HEK293T (cell line): ENCODE measurements around the gene CACHD1.

Source experiments
- CTBP1 ChIP-seq: fragments of 450-650 bp; IDR thresholded peaks from 2 replicates; pipeline ENCODE4 v1.6.1; 2016; ENCODE audit warnings: borderline replicate concordance
- ELF4 ChIP-seq: fragments of 450-650 bp; IDR thresholded peaks from 2 replicates; pipeline ENCODE4 v1.6.1; 2017; ENCODE audit warnings: antibody characterized with exemption
- FOXA1 ChIP-seq: fragments of 450-650 bp; IDR thresholded peaks from 2 replicates; pipeline ENCODE4 v1.6.1; 2016; ENCODE audit warnings: mild to moderate bottlenecking
- FOXM1 ChIP-seq: fragments of 450-650 bp; IDR thresholded peaks from 2 replicates; pipeline ENCODE4 v1.6.1; 2017; ENCODE audit warnings: mild to moderate bottlenecking, borderline replicate concordance
- NFRKB ChIP-seq: fragments of 450-650 bp; IDR thresholded peaks from 2 replicates; pipeline ENCODE4 v1.6.1; 2016; ENCODE audit warnings: mild to moderate bottlenecking, moderate library complexity
- SP1 ChIP-seq: fragments of 450-650 bp; IDR thresholded peaks from 2 replicates; pipeline ENCODE4 v1.6.1; 2017
- SUZ12 ChIP-seq: fragments of 450-650 bp; IDR thresholded peaks from 2 replicates; pipeline ENCODE4 v1.6.1; 2016; ENCODE audit warnings: mild to moderate bottlenecking
- TARDBP ChIP-seq: fragments of 450-650 bp; IDR thresholded peaks from 2 replicates; pipeline ENCODE4 v1.6.1; 2016
- ZNF384 ChIP-seq: fragments of 450-650 bp; IDR thresholded peaks from 2 replicates; pipeline ENCODE4 v1.6.1; 2016

GRCh38 chr1:64570267-64570855, 100.4 kb downstream of the CACHD1 start:
- TF ChIP-seq NFRKB (no peak), ELF4 (no peak), FOXA1 (no peak), SP1 (no peak), ZNF384 (no peak), SUZ12 (no peak), TARDBP (no peak), CTBP1 (no peak), FOXM1 (no peak)
